ENCODE results near the gene GPATCH8.
"Not testable (repeated sequence)": the region's sequence is repeated elsewhere in the genome, so short reads cannot be mapped to it uniquely, and the experiment has no call there.

GPATCH8 gene

DNA sequence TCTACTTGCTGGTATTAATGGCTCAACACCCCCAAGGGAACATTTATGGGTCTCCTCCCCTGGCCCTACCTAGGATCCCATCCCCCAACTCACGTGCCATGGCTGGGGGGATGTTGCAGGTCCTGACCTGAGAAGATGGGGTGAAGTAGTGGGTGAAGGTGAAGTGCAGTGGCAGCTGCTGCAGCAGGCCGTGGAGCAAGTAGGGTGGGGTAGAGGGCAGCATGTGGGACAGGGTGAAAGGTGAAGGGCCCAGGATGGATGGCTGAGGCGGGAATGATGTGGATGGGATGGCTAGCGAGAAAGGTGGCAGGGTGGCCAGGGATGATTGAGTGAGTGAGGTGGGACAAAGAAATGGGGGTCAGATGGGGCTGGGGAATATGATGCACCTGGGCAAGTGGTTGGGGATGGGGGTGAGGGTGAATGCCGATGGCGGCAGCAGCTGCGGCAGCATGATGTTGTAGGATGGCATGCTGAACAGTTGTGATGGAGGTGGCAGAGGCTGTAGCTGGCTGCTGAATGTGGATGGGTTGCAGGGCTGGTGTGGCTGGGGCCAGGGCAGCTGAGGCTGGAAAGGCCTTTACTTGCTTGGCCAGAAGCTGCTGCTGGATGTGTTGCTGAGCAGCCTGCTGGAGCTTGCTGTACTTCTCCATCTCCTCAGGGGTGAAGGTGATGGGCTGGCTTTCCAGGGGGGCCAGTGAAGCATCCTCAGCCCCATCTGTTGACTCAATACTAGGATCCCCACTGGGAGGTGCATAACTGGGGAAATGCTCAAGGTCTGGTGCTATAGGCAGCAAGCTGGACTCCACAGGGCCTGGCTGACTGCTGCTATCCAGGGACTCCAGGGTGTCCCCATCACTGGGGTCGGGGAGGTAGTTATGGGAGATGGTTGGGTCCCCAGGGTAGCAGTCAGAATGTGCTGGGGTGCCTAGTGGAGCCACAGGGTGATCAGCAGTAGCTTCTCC is 105.4 kb downstream of the GPATCH8 start:
- DNase-seq (ENCODE audit: low read depth in 2 of 2): no peak

- DNase-seq (ENCODE audit: low read depth in 2 of 2): no peak
Observed at GRCh38 chr17:44396946-44397345, 106.3 kb downstream of the GPATCH8 start.

- DNase-seq (ENCODE audit: low read depth in 2 of 2): no peak
Observed at GRCh38 chr17:44394833-44395232, 108.4 kb downstream of the GPATCH8 start.

DNA sequence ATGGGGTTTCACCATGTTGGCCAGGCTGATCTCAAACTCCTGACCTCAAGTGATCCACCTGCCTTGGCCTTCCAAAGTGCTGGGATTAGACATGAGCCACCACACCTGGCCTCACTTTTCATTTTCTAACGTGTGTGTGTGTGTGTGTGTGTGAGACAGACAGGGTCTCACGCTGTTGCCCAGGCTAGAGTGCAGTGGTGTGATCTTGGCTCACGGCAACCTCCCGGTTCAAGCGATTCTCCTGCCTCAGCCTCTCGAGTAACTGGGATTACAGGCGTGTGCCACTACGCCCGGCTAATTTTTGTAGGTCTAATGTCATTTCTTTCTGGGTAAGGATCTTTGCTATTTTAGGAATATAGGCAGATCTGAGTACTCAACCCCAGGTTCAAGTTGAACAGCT is 109.1 kb downstream of the GPATCH8 start:
- not testable (repeated sequence) for DNase-seq (ENCODE audit: low read depth in 2 of 2)

GRCh38 chr17:44390250-44390870 is 112.8 kb downstream of the GPATCH8 start:
- no peak for DNase-seq (ENCODE audit: low read depth in 2 of 2)

DNA sequence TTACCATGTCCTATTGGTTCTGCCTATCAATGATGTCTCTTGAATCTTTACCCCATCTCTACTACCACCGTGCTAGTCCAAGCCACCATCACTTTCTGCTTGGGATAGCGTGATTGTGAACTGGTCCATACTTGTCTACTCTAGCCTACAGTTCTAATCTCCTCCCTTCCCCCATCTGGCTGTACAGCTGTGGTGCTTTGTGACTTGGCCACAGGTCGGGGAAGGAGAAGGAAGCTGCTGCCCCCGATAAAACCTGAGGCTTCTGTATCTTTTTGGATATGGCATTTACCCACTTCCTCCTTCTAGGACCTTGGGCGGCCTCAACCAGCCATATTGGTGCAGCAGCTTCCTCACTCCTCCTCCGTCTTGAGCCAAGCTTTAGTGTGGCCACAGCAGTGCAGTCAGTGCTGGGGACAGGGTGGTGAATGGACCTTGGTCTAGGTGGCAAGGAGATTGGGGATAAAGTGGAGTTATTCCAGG is 113.4 kb downstream of the GPATCH8 start:
- no peak for DNase-seq (ENCODE audit: low read depth in 2 of 2)

GRCh38 chr17:44389281-44389680 is 113.9 kb downstream of the GPATCH8 start, which contains the start of gene ITGA2B:
TSS of gene ITGA2B (minus strand) at chr17:44389649. CDS start at chr17:44389473, 176 bp downstream.
- DNase-seq (ENCODE audit: low read depth in 2 of 2): no peak

DNA sequence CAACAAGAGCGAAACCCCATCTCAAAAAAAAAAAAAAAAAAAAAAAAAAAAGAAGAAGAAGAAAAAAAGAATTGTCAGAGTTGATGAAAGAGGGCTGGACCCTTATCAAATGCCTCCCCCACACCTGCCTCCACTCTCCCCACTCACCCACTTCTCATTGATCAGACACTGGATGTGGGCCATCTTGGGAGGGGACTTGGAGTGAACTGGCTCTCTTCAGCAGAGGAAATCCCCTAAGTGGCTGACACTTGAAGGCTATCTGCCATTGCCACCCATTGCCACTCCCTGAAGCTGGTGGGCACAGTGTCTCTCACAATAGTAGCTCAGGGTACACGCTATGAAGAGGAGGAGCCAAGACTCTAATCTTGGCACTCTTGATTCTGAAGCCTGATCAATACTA is 115.4 kb downstream of the GPATCH8 start:
- no peak for DNase-seq (ENCODE audit: low read depth in 2 of 2)

- no peak for DNase-seq (ENCODE audit: low read depth in 2 of 2)
Observed at GRCh38 chr17:44386182-44386525, 117.1 kb downstream of the GPATCH8 start.

GRCh38 chr17:44385287-44386181 is 117.7 kb downstream of the GPATCH8 start:
- DNase-seq (ENCODE audit: low read depth in 2 of 2): peak; percentile 21 to 41

DNA sequence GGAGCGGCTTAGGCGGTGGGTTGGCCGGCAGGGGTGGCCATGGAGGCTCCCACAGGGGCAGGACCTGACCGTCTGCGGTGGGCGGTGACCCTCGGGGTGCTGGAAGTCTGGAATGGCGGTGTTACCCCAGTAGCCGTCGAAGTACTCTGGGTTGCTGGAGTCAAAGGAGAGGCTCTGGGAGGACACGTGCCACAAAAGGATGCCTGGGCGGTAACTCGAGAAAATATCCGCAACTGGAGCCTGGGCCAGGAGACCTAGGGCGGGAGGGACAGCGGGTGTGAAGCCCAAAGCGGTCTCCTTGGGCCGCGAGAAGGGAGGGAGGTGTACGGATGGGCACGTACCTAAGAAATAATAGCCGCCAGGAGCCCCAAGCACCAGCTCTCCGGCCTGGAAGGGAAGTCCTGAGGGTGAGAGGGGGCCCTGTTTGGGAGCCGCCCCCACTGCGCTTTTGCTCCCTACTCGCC is 118.4 kb downstream of the GPATCH8 start:
- DNase-seq (ENCODE audit: low read depth in 2 of 2): no peak

GRCh38 chr17:44384281-44384822 is 118.9 kb downstream of the GPATCH8 start:
- DNase-seq (ENCODE audit: low read depth in 2 of 2): no peak

DNA sequence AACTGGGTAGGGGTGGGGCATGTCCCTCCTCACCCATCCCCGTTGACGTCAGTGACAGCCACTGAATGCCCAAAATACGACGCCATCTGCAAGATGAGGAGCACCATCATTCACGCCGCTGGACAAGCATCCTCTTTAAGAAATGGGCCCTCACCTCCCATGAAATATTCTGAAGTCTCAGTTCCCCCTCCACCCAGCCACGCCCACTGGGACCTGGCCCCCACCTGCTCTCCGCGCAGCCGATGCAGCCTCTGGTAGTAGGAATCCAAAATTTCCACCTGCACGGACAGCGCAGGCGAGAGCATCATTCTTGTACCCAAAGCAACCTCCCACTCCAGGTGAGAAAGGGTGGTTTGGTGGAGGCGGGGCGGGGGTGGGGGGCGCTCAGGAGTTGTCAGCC is 119.3 kb downstream of the GPATCH8 start:
- DNase-seq (ENCODE audit: low read depth in 2 of 2): no peak

DNA sequence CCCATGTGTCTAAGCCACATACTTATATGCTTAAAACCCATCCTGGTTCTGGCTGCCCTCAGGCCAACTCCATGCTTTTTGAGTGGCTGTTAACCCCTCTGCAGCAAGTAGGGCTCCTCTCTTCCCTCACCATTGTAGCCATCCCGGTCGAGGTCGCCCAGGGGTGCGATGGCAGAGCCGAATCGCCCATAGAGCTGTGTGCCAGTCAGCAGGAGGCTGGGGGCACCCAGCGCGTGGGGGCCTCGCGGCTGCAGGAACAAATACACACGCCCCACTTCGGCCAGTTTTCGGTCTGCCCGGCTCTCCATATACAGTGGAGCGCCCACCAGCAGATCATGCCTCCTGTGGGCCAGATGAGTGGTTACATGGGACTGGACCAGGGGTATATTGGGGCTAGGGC is 119.8 kb downstream of the GPATCH8 start:
- DNase-seq (ENCODE audit: low read depth in 2 of 2): no peak

DNA sequence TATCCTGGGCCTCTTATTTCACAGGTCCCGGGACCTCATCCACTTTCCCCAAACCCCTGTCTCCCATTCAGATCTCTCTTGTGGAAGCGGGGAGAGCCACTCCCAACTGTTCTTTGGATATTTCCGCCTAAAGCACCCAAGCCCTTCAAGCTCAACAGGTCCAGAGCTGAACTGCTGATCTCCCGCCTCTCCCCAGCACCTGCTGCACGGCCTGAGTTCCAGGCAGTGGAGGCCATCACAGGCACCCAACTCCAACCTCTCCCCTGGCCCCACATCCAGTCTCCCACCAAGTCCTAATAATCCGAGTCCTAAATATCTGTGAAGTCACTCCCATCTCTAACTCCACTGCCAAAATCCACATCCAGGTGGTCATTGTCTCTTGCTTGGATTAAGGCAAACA is 120.3 kb downstream of the GPATCH8 start:
- DNase-seq (ENCODE audit: low read depth in 2 of 2): no peak

- DNase-seq (ENCODE audit: low read depth in 2 of 2): no peak
Observed at GRCh38 chr17:44381810-44382305, 121.3 kb downstream of the GPATCH8 start.

DNA sequence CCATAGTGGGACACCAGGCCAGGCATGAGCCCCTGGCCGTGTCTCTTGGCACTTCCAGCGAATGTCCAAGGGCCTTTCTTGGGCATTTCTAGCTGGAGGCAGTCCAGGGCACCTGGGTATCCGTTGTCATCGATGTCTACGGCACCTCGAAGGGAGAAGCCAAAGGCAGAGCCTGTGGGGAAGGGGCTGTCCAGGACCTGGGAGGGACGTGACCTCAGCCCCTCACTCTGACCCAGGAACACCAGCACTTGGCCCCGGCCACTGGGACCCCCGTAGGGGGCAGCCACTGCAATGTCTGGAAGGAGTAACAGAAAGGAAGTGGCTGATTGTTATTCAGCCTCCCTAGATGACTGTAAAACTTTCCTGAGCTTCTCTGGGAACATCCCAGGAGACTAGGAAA is 122.4 kb downstream of the GPATCH8 start:
- no peak for DNase-seq (ENCODE audit: low read depth in 2 of 2)

- no peak for DNase-seq (ENCODE audit: low read depth in 2 of 2)
Observed at GRCh38 chr17:44379887-44380286, 123.3 kb downstream of the GPATCH8 start.

GRCh38 chr17:44378171-44378705 is 125.0 kb downstream of the GPATCH8 start:
- no peak for DNase-seq (ENCODE audit: low read depth in 2 of 2)

DNA sequence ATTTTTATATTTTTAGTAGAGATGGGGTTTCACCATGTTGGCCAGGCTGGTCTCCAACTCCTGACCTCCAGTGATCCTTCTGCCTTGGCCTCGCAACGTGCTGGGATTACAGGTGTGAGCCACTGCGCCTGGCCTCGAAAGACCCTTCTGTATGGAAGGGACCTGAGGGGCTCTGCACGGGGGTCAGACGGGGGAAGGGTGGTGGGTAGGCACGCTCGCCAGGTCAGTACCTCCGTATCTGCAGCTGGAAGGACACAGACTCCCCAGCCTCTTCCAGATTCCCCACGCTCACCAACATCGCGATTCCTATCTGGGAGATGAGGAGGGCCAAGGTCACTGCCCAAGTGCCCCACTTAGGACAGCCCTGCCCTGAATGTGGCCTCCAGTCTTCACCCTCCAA is 126.4 kb downstream of the GPATCH8 start:
- no peak for DNase-seq (ENCODE audit: low read depth in 2 of 2)

DNA sequence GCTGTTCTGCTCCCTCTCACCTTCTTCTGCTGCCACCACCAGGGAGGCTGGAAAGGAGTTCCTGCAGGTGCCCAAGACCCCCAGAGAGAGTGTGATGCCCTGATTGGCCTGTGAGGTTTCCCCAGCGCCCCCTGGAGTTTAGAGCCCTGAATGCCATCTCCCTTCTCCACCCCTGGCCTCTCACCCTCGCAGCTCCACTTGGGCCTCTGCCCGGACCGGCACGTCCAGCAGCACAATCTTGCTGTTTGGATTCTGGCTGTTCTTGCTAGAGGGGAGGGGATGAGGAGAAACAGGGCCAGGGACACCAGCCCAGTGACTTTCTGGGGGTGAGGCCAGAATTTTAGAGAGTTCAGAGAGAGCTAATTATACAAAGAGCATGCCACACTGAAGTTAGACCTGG is 127.1 kb downstream of the GPATCH8 start:
- DNase-seq (ENCODE audit: low read depth in 2 of 2): no peak
